GM21825 (cell line): Measurements from ENCODE around the gene PKDCC.

Experiments used
- ATAC-seq: cut with Tn5 transposase; IDR thresholded peaks from one replicate; pipeline ENCODE4 v1.9.1; 2021; ENCODE audit warnings: mild to moderate bottlenecking, moderate library complexity; ENCODE audit not compliant: unreplicated experiment

Gene PKDCC

DNA sequence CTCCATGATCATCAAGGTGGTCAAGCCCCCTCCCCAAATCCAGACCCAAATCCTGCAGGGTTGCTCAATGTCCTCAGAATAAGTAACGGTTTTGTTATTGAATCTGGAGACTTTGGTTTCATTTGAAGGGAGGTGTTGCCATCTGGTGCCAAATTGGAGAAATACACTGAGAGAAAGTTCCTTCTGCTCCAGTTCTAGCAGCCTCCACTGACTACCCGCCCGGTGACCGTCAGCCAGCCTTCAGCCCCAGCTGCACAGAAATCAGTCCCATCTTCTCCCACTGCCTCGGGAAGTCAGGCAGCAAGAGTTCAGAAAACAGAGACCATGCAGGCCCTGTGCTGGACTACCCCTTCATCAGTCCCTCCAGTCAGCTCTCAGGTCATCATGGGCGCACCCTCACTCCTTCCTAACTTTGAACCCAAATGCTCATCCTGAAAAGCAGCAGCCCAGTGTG lies 38.7 kb downstream of the PKDCC start:
- ATAC-seq, result no peak

DNA sequence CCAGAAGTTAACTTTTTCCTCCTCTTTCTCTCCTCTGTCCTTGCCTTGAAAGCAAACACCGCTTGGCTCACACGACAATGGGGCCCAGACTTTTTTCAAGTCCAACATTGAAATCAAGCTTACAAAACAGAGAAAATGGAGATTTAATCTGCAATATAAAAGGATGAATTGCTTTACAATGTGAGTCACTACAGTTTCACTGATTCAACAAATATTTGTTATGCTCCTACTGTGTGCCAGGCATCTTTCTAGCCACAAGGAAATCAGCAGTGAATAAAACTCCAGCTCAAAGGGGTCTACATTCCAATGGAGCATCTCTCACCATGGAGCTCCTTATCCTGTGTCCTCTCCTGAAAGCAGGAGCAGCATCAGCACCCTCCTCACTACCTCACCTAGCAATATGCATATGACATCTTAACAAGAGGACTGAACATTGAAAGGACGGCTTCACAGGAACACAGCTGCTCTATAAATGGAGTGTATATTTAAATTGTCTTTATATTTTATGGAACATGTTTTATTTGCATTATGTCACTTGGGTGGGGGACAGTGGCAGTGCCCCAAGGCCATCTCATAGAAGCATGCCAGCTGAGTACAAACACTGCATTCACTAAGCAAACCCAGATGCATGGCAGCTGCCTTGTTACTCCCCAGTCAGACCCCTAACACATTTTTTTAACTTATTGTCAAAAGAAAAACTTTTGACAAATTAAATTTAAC lies 39.5 kb downstream of the PKDCC start:
- ATAC-seq, result no peak

DNA sequence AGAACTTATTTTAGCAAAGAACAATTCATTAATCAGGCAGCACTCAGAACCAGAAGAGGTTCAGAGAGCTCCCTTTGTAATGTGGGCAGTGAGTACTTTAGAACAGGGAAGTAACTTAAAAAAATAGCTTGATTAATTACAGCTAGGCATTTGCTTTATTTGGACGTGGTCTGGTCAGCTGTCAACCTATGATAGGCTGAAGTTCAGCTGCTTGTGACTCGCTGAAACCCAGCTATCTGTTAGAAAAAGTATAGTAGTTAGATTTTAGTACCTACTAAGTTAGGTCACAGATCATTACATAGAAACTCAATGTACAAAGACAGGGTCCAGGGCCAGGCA lies 40.0 kb downstream of the PKDCC start:
- no peak for ATAC-seq

DNA sequence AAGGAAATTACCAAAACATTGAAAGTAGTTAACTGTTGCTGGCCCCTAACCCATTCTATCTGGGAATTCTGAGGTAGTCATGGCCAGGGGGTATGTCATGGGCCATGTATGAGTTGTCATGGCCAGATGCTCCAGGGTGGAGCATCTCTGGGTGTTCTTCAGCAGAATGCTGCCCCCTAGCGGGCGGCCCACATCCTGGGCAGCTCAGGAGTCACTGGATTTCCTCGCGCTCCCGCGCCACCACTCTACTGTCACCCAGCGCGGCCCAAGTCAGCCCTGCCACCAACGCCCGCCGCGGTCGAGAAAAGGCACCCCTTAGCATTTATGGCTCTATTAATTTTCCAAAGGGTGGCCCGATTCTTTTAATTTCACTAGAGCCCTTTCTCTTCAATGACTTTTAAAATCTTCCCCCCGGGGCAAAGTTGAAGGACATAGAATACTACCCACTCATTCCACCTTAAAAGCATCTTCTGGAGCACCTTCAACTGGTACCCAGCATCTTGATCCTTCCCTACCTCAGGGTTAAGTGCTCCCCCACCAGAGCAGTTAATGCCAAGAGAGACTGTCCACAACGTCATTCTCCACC lies 41.6 kb downstream of the PKDCC start:
- ATAC-seq, result peak; percentile 80

DNA sequence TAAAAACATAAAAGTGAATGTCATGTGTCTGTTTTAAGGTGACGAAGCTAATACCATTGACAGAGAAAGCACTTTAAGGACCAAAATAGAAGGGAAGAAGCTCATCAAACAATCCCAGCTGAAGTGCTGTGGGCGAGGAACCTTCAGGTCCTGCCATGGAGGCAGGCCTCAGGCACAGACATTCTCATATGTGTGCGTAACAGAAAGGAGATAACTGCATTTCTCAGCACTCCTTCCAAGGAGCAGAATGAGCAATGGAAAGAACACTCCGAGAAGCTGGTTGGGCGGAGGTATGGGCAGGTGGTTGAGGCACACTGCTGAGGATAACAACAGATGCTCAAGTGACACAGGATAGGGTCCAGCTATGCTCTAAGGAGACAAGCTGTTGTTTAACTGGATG lies 42.4 kb downstream of the PKDCC start:
- ATAC-seq, result no peak

DNA sequence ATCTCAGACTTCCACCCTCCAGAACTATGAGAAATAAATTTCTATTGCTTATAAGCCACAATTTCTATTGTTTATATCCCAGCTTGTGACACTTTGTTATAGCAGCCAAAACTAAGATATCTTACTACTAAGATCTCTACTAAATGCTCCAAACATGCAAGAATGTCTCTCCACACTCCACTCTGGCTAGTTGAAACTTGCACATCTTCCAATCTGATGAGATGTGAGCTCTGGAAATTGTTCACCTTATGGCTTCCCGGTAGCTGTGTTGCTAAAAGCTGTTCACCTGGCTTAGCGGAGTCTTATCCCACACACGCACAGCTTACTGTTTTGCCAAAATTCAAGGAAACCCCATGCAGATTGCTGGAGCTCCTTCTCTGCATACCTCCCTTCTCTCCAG lies 43.9 kb downstream of the PKDCC start:
- ATAC-seq, result no peak

DNA sequence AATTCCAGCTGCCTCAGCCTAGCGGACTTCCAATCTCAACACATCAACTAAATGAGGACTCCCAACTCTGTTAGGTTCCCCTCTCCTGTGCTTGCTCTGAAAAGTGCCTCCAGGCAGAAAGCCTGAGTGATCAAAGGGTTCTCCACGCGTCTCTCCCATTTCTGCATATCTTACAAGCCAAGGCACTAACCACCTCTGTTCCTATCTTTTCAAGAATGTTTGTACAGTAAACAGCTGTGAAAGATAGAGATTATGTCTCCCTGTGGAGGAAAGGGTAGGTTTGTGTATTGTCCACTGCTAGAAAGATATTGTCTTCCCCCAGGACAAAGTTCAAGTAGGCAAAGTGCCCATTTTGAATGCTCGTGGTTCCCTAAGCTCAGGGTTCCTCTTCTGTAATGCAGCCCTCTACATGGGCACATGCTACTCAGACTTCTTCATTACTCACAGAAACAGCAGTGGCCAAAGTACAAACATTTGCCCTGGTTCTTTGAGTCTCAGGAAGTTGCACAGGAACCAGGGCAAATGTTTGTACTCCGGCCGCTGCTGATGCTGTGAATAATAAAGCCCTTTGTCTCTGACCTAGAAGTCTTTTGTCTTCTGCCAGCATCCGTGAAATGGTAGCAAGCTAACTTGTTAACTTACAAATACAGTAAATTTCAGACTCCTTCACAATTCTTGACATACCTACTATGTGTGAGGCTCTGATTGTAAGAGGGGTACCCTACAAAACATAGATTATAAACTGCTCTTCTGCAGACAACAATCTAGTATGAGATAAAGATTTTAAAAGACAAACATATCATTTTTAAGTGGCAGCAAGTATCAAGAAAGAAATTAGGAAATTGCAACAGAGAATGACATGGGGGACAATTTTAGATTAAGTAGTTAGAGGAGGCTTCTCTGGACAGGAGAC lies 44.5 kb downstream of the PKDCC start:
- no peak for ATAC-seq

DNA sequence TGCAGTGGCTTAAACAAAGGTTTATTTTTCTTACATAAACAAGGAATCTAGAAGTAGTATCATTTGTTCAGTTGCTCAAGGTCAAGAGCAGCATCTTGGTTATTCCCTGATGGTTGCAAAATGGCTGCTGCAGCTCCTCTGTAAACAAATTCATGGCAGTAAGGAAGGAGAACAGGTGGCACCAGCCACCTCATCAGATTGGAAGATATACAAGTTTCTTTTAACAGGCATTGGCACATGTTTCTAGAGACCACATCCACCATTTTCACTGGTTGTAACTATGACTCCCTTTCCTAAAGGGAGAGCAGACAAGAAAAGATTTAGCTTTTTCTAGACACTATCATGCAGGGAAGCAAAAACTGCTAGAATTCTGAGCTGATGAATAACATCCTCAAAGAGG lies 46.3 kb downstream of the PKDCC start:
- ATAC-seq, result no peak

DNA sequence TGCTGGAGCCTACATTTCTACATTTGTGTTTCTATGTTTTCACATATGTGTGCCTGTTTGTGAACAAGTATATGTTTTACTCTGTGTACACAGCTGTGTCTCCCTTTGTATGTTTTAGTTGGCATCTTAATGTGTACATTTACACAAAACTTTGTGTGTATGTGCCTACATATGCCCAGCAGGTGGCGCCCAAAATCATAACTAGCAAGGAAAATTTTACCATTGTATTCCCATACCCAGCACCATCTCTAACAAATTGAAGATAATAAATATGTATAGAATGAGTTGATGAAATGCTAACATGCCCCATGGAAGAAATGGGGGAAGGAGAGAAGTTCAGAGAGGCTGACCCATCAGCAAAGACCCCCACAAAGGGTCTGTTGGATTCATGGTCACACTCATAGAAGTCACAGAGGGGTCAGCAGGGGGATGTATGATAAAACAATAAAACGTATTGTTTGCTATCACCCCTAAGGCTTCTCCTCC lies 48.1 kb downstream of the PKDCC start:
- ATAC-seq, result no peak

DNA sequence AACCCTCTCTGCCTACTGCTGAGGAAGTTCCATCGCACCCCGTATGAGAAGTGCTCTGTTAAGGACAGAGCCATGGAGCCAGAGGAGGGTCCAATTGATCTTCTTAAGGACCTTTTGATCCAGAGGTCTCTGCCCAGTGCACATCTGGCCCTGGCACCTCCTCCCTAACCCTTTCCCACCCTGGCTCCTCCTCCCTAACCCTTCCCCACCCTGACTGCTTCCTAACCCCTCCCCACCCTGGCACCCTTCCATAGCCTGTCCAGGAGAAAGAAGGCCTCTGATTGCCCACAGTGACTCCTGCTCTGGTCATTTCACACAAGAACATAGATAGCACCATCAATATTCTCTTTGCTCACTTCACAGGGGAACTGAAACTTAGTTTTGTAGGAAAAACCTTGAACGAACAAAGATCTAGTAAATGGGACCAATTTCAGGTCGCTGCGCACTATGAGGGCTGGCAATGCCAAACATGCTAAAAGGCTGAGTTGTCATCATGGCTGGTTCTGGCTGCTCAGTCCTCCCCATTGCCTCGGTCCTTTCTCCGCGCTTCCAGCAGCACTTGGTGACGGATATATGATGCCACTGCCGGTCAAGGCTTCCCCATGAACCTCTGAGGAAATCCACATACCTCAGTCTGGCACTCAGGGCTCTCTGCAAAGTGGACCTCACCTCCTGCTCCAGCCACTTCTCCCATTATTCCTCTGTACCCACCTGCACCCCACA lies 49.2 kb downstream of the PKDCC start:
- peak; percentile 43 for ATAC-seq

DNA sequence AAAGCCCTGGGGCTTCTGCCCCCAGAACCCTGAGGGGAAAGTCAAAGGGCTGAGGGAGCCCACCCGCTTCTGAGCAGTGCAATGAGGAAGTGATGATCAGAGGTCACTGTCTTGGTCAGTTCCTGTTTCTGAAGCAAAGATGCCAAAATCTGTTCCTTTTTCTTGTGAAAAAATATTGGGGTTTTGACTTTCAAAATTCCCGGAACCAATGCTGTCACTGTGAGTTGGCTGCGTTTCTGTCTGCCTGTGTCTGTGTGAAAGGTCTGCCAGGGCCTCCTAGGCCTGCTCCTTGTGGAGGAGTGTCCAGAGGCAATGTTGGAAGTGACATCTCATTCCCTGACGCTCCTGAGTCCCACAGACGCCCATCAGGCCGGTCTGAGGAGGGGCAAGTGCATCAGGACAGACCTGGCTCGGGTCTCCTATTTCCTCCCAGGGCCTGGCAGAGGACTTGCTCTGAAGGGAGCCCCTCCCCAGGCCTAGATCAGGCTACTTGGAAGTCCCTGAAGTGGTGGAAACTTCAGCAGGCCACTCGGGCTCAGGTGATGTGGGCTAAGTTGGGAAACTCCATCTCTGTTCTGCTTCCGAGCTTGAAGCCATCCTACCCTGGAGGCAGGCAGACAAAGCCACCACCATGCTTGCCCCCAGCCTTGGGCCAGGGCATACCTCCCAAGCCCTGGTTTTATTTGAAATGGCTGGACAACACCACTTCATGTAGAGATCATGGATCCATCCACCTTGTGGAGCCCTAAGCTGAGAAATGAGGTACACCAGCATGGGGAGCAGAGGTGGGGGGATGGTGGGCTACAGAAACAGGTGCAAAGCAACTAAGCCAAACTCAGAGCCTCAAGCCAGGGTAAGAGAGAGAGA lies 51.0 kb downstream of the PKDCC start:
- ATAC-seq, result no peak

DNA sequence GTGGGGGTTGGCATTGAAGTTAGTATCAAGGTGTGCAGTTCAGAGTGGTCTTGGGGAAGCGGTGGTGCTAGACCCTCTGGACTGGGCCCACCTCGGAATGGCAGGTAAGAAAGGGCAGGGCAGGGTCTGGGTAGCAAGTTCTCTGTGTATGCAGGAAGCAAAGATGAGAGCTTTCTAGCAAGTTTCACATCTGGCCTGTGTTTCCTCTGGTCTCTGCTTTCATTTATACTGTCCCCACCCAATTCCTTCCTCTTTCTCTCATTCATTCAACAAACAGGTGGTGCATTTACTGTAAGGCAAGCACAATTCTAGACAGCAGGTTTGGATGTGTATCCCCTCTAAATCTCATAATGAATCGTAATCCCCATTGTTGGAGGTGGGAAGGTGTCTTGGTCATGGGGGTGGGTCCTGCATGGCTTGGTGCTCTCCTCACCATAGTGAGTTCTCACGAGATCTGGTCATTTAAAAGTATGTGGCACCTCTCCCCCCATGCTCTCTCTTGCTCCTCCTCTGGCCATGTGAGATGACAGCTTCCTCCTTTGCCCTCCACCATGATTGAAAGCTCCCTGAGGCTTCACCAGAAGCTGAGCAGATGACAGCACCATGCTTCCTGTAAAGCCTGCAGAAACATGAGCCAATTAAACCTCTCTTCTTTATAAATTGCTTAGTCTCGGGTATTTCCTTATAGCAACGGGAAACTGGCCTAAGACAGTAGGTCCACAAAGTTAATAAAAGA lies 51.8 kb downstream of the PKDCC start:
- ATAC-seq, result no peak

DNA sequence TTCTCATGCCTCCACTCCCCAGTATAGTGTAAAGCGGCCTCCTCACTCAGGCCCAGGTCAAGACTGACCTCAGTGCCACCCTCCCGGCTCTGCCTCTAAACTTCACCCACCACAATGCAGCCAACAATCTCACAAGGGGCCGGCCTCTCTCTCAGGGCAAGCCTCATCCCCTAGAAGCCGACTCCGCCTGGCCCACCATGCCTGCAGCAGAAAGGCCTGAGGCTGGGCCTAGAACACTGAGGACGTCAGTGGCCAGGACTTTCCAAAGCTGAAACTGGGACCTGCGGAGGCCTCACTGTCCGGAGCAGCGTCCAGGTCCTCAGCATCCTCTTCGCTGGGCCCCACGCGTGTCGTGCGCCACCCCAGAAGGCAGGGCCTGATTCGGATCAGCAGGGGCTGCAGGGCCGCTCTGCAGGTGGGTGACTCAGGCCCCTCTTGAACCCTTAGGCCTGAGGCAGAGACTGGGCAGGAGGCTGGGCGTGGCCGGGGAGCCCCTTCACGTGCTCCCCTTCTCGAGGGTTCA lies 52.9 kb downstream of the PKDCC start:
- ATAC-seq, result no peak

DNA sequence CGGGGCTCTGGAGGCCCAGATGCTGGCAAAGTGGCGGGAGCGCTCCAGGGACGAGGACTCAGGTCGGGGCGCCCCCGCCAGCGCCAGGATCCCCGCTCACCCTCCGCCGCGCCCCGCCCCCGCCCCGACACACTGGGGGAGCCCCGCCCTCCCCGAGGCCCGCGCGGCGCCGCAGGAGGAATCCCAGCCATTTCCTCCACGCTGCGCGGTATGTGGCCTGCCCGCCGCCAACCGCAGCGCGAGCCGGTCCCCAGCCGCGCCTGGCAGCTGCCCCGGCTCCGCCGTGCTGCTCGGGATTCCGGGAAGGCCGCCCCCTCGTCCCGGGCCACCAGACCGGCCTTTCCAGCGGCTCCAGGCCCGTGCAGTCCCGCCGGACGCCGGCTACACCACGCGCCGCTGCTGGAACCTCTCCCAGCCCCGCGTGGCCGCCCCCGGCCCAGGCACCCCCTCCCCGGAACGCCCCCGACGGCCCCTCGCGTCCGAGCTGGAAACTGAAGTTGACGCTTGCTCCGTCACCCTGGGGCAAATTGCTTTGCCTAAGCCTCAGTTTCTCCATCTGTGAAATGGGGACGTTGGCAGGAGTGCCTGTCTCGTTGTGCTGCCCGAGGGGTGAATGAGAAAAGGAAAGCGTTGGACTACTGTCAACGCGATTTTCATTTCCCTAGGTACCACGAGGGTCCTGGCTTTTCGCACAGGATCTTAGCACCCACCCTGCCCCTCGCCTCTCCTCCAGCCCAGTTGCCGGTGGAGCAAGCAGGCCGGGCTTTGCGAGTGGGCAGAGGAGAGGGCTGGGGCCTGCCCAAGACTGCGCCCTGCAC lies 53.6 kb downstream of the PKDCC start:
- ATAC-seq, result no peak

DNA sequence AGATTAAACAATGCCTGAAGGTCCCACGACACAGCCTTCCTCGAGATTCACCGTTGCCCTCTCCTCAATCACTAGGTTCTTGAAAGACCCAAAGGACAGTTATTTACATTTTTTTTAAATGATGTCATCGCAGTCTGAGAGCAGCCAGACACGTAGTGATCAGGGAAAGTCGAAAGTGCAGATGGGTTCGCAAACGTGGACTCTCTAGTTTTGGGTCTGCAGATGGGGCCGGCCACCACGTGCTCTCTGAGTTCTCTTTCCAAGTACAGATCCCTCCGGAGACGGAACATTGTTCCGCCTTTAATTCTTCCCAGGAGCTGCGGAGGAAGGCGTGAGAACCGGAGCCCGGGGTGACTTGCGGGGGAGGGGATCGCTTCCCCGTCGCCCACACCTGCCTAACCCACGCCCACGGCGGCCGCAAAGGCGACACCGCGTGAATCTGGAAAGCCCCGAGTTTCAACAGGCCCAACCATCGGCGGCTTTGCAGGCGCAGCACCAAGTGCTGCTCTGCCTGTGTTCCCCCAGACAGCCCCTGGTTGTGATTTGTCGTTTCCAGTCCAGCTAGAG lies 54.3 kb downstream of the PKDCC start:
- peak; percentile 46 for ATAC-seq

DNA sequence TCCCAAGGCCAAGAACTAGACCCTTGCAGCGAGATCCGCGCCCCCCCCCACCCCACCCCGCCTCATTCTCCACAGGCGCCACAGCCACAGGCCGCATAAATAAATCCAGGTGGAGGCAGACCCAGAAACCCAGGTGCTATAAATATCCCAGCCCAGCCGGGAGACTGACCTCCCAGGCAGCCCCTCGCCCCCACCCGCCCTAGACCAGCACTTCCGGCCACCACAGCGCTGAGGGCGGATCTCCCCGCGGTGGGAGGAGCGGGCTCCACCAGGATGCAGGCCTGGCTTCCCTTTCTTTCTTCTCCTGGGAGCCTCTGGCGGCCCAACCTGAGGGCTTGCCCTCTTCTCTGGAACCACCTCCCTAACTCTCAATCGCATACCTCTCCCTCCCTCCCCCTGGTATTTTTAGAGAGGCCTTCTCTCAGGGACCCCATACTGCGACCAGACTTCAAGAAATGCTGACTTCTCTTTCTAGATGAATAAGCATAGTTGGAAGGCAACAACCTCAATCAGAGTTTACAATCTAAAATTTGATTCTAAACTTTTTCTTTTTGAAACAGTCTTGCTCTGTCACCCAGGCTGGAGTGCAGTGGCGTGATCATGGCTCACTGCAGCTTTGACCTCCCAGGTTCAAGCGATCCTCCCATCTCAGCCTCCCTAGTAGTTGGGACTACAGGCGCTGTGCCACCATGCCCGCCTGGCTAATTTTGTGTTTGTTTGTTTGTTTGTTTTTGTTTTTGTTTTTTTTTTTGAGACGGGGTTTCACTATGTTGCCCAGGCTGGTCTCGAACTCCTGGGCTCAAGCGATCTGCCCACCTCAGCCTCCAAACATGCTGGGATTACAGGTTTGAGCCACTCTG lies 55.0 kb downstream of the PKDCC start:
- no peak for ATAC-seq

DNA sequence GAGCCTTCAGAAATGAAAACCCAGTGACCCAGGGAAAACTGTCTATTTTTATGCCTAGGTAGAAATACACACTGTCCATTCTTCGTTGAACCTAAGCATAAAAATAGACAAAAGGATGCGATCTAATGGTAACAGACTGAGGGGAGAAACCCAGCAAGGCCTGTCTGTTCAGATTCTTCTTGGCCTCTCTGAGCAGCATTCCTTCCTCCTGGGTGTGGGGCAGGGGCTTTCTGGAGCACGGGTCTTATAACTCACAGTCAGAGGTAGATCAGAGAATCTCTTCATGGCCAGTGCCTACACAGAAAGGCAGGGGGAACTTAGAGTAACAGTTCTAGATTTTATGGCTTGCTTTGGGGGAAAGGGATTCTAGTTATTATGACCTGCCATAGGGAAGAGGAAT lies 56.0 kb downstream of the PKDCC start:
- ATAC-seq, result no peak
